GM12875 (cell line): ENCODE measurements around the gene SLC6A7.
"Not testable (repeated sequence)": the region's sequence is repeated elsewhere in the genome, so short reads cannot be mapped to it uniquely, and the experiment has no call there.

Source experiments
- H3K4me3 ChIP-seq: one replicate; pipeline ENCODE4 v1.5.1; 2011; ENCODE audit warnings: low read depth, low read length, control low read depth
- CTCF ChIP-seq: IDR thresholded peaks from 2 replicates; pipeline ENCODE4 v1.5.1; 2011; ENCODE audit warnings: low read depth, mild to moderate bottlenecking, control low read depth, inconsistent platforms, low read length, moderate library complexity, borderline replicate concordance; ENCODE audit not compliant: insufficient read depth

The SLC6A7 gene

GRCh38 chr5:150246429-150246828, 56.6 kb downstream of the SLC6A7 start:
- no peak overlapping the region for H3K4me3 ChIP-seq
- TF ChIP-seq CTCF, result no peak

GRCh38 chr5:150246835-150247234, 57.0 kb downstream of the SLC6A7 start:
- TF ChIP-seq CTCF, result no peak
- H3K4me3 ChIP-seq, result no peak overlapping the region

GRCh38 chr5:150247726-150248125, 57.9 kb downstream of the SLC6A7 start:
- no peak for TF ChIP-seq CTCF
- H3K4me3 ChIP-seq, result no peak overlapping the region

- not testable (repeated sequence) for H3K4me3 ChIP-seq
Measured at GRCh38 chr5:150248493-150248892, 58.6 kb downstream of the SLC6A7 start.

- no peak for TF ChIP-seq CTCF
- H3K4me3 ChIP-seq, result no peak overlapping the region
Measured at GRCh38 chr5:150248946-150249345, 59.1 kb downstream of the SLC6A7 start.

- no peak for TF ChIP-seq CTCF
- H3K4me3 ChIP-seq, result no peak overlapping the region
Measured at GRCh38 chr5:150249744-150250143, 59.9 kb downstream of the SLC6A7 start.

- no peak for TF ChIP-seq CTCF
- no peak overlapping the region for H3K4me3 ChIP-seq
Measured at GRCh38 chr5:150251504-150251903, 61.6 kb downstream of the SLC6A7 start.

GRCh38 chr5:150252489-150252888, 62.6 kb downstream of the SLC6A7 start:
- H3K4me3 ChIP-seq, result no peak overlapping the region
- no peak for TF ChIP-seq CTCF
